ENCODE results near the gene GOLGA6L22. TPM values are rescaled to one million over a fixed set of nuclear protein-coding genes. Genes with fewer than 3 reads are reported as not detected.
"Not testable (repeated sequence)": the region's sequence is repeated elsewhere in the genome, so short reads cannot be mapped to it uniquely, and the experiment has no call there.

Gene GOLGA6L22, protein sequence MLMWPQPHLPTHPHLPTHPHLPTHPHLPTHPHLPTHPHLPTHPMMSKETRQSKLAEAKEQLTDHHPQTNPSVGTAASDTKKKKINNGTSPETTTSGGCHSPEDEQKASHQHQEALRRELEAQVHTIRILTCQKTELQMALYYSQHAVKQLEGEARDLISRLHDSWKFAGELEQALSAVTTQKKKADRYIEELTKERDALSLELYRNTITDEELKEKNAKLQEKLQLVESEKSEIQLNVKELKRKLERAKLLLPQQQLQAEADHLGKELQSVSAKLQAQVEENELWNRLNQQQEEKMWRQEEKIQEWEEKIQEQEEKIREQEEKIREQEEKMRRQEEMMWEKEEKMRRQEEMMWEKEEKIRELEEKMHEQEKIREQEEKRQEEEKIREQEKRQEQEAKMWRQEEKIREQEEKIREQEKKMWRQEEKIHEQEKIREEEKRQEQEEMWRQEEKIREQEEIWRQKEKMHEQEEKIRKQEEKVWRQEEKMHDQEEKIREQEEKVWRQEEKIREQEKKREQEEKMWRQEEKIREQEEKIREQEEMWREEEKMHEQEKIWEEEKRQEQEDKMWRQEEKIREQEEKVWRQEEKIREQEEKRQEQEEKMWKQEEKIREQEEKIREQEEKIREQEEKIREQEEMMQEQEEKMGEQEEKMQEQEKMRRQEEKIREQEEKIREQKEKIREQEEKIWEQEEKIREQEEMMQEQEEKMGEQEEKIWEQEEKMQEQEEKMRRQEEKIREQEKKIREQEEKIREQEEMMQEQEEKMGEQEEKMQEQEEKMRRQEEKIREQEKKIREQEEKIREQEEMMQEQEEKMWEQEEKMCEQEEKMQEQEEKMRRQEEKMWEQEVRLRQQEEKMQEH
- not detected for total RNA-seq
- long read RNA-seq = 0 reads

- intact Hi-C loops (cut with DNase I); ATAC-seq; DNase-seq: not testable (repeated sequence)
Observed at GRCh38 chr15:22458603-22459002, at the start of gene GOLGA6L22. GOLGA6L22 (plus strand) TSS chr15:22458903; CDS start chr15:22458994, 91 bp downstream.

DNA sequence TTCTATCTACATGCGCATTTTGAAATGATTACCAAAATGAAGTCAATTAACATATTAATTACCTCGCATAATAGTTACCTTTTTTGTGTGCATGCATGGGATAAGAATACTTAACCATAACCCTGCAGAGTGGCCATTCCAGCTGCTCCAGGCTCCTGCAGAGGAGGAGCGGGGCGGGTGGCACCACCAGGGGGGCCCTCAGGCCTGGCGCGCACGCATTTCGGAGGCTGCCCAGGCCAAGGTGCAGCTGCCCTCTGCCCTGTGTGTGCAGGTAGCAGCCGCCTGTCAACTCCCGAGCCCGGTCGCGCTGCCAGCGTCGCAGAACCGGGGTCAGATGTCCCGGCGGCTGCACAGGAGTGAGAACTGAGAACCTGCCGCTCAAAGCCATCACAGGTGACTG lies 41.4 kb upstream of the GOLGA6L22 start:
- intact Hi-C loops (cut with DNase I); DNase-seq: not testable (repeated sequence)
- ATAC-seq = peak in 1 of 2 donors; percentile 19

- DNase-seq; intact Hi-C loops (cut with DNase I): not testable (repeated sequence)
- peak; percentile 15 to 74 for ATAC-seq
Observed at GRCh38 chr15:22417795-22418194, 40.9 kb upstream of the GOLGA6L22 start.

DNA sequence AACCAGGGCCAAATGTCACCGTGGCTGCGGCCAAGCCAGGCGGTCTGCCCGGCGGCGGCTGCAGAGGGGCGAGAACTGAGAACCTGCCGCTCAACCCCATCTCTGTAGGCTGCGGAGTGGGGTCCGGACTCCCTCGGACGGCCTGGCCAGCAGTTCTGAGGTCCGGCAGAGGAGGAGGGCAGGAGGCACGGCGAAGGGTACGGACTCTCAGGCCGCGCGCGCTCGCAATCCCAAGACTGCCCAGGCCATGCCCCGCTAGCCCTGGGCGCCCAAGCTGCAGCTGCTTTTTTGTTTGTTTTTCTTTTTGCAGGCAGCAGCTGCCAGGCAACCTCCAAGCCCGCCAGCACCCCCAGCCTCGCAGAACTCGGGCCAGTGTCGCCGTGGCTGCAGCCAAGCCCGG lies 40.5 kb upstream of the GOLGA6L22 start:
- DNase-seq; intact Hi-C loops (cut with DNase I): not testable (repeated sequence)
- ATAC-seq = peak in 1 of 2 donors; percentile 59

GRCh38 chr15:22418666-22419065 lies 40.0 kb upstream of the GOLGA6L22 start:
- ATAC-seq = peak in 1 of 2 donors; percentile 73
- peak; percentile 1 for DNase-seq
- intact Hi-C loops (cut with DNase I) = not testable (repeated sequence)

GRCh38 chr15:22420340-22420739 lies 38.4 kb upstream of the GOLGA6L22 start:
- DNase-seq; ATAC-seq; intact Hi-C loops (cut with DNase I): not testable (repeated sequence)

DNA sequence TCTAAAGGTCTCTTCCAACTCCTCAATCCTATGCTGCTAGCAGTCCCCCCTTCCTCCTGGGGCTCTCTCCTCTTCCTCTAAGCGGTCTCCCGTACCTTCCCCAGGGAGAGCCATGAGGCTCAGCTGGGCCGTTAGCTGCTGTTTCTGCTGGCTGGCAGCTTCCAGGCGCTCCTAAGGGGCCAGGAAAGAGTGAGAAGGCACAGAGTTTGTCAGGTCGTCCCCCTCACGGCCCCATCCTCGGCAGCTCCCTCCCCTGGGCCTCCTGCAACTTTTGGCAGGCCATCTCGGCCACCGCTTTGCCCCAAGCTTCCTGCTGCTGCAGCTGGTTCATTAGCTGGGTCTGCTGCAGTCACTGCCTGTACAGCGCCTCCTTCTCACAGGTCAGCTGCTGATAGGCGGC lies 29.3 kb upstream of the GOLGA6L22 start:
- intact Hi-C loops (cut with DNase I); DNase-seq; ATAC-seq: not testable (repeated sequence)

DNA sequence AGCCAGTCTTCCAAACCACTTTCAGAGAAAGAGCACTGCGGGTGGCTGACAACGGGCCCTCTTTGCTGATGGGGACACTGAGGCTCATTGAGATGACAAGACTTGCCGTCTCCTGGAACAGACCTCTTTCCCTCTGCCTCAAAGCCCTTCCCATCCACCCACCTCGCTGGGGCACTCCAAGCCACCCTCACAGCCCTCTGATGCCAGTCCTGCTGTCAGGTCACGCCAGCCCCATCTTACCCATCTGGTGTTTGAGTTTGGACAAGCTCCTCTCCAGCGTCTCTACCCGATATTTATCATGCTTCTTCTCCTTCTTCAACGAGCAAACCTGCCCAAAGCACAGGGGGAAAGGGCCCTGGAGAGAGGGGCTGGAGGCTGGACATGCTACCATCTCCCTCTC lies 27.0 kb upstream of the GOLGA6L22 start:
- DNase-seq; ATAC-seq; intact Hi-C loops (cut with DNase I): not testable (repeated sequence)

GRCh38 chr15:22494490-22495113 lies 35.9 kb downstream of the GOLGA6L22 start:
- ATAC-seq = not testable (repeated sequence)

DNA sequence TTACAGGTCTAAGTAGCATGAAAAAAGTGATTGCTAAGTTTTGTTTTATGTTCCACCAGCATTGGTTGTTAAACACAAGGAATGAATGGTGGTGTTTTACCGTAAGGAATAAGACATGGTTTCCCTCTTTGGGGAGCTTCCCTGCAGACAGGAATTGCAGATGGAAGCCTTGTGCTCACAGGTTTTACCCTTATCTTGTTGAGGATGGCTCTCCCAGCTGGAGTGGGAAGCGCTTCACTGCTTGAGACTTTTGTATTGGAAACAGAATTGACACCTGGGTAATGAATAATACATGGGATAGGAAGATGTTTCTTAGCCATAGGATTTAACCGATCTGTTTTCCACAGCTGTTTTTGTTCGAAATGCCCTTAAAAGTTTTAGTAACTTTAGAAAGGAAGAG lies 38.5 kb downstream of the GOLGA6L22 start:
- DNase-seq; ATAC-seq; intact Hi-C loops (cut with DNase I): not testable (repeated sequence)

More at GRCh38 chr15:22494490-22495113, 35.9 kb downstream of the GOLGA6L22 start:
- intact Hi-C loops (cut with DNase I) = not testable (repeated sequence)
- DNase-seq = peak; percentile 81

- ATAC-seq; DNase-seq; intact Hi-C loops (cut with DNase I): not testable (repeated sequence)
Observed at GRCh38 chr15:22498220-22498925, 39.7 kb downstream of the GOLGA6L22 start.

- ATAC-seq; intact Hi-C loops (cut with DNase I): not testable (repeated sequence)
Observed at GRCh38 chr15:22502272-22502671, 43.6 kb downstream of the GOLGA6L22 start.

GRCh38 chr15:22506959-22507358 lies 48.3 kb downstream of the GOLGA6L22 start:
- DNase-seq; intact Hi-C loops (cut with DNase I): not testable (repeated sequence)
- peak in 1 of 2 donors; percentile 87 for ATAC-seq

More at GRCh38 chr15:22502272-22502671, 43.6 kb downstream of the GOLGA6L22 start:
- not testable (repeated sequence) for DNase-seq

GRCh38 chr15:22516140-22516539 lies 57.4 kb downstream of the GOLGA6L22 start:
- DNase-seq; ATAC-seq; intact Hi-C loops (cut with DNase I): not testable (repeated sequence)
